Endodermal cell (in vitro differentiated cells): ENCODE data around the gene ZBTB16. TPM values are rescaled to one million over a fixed set of nuclear protein-coding genes. Genes with fewer than 3 reads are reported as not detected.

Experiments used
- DNase-seq: peaks from one replicate; pipeline ENCODE4 v3.0.0-alpha.2; 2017
- H3K27ac ChIP-seq: 2 replicates; pipeline ENCODE4 v1.5.1; 2013; ENCODE audit warnings: mild to moderate bottlenecking, low read depth, low read length, moderate library complexity
- H3K27me3 ChIP-seq: 2 replicates; pipeline ENCODE4 v1.6.1; 2013; ENCODE audit warnings: mild to moderate bottlenecking, low read length, moderate library complexity; ENCODE audit not compliant: insufficient read depth, control insufficient read depth, poor library complexity, severe bottlenecking
- H3K36me3 ChIP-seq: 2 replicates; pipeline ENCODE4 v1.7.0; 2013; ENCODE audit warnings: mild to moderate bottlenecking, low read length, moderate library complexity; ENCODE audit not compliant: control insufficient read depth, insufficient read depth
- H3K4me1 ChIP-seq: one replicate; pipeline ENCODE4 v1.7.0; 2013; ENCODE audit warnings: low read length; ENCODE audit not compliant: control insufficient read depth, insufficient read depth
- H3K4me3 ChIP-seq: 2 replicates; pipeline ENCODE4 v1.5.1; 2013; ENCODE audit warnings: mild to moderate bottlenecking, low read length, moderate library complexity
- H3K9ac ChIP-seq: 2 replicates; pipeline ENCODE4 v1.6.1; 2013; ENCODE audit warnings: mild to moderate bottlenecking, low read length, moderate library complexity; ENCODE audit not compliant: poor library complexity, severe bottlenecking; ENCODE audit errors: extremely low read depth
- H3K9me3 ChIP-seq: 2 replicates; pipeline ENCODE4 v1.6.1; 2013; ENCODE audit warnings: mild to moderate bottlenecking, low read length, moderate library complexity; ENCODE audit not compliant: control insufficient read depth
- H3K27ac Mint-ChIP-seq: 2 replicates; pipeline ENCODE4 v1.8.0; 2020; ENCODE audit warnings: mixed read lengths
- H3K27me3 Mint-ChIP-seq: 2 replicates; pipeline ENCODE4 v1.8.0; 2021; ENCODE audit warnings: mild to moderate bottlenecking, mixed read lengths; ENCODE audit not compliant: insufficient read depth
- H3K36me3 Mint-ChIP-seq: 2 replicates; pipeline ENCODE4 v1.8.0; 2020; ENCODE audit warnings: low read depth, mixed read lengths
- H3K4me1 Mint-ChIP-seq: 2 replicates; pipeline ENCODE4 v1.8.0; 2020; ENCODE audit warnings: mixed read lengths
- H3K4me3 Mint-ChIP-seq: 2 replicates; pipeline ENCODE4 v1.8.0; 2020; ENCODE audit warnings: mild to moderate bottlenecking, moderate library complexity, mixed read lengths
- H3K9me3 Mint-ChIP-seq: 2 replicates; pipeline ENCODE4 v1.8.0; 2020; ENCODE audit warnings: mild to moderate bottlenecking, mixed read lengths
- WGBS, 2 experiments: methylation state at CpG; one replicate each; pipeline versions ENCODE4 v1.1.5 to v1.1.7; 2013; ENCODE audit warnings: missing lambda C conversion rate in 2 of 2, mixed read lengths in 1 of 2; ENCODE audit not compliant: insufficient coverage in 1 of 2, insufficient read length in 1 of 2; 5-methylcytosine and 5-hydroxymethylcytosine counted together
- total RNA-seq, 2 donors: library from RNA; stranded (reverse); fragmentation: NEBNext Ultra II Directional in 1 of 2; extraction: Animal tissue kit (Norgen Biotek cat#: 25700) in 1 of 2; gene quantifications; 2 replicates in 1 of 2; 3 replicates in 1 of 2; pipeline ENCODE4 v1.2.1, GENCODE V29; 2021
- TF ChIP-seq, protein P1 (sequence below): fragments of 200-600 bp; sonication (generic); conservative IDR thresholded peaks from 2 replicates; pipeline ENCODE4 v1.5.0; 2021; ENCODE audit warnings: antibody characterized with exemption, mild to moderate bottlenecking

ZBTB16 gene
- total RNA-seq, 2 donors from 2014 or later: 4.1 to 5.8 TPM

DNA sequence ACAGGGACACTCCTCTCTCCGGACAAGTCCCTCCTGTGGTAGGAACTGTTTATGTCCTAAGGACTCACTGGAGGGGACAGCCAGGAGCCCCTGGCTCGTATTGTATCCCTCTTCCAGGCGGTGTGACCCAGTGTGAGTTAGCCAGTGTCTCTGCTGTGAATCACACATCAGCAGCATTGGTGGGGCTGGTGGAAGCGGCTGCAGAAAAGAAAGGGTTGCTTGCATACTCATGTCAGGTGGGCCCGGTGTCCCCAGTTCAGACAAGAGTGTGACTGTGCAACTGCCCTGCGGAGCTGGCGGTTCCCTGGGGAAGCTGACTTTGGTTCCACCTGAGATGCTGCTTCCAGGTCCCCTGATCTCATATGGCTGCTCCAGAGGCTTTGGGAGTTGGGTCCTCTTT is 99.4 kb downstream of the ZBTB16 start:
- H3K27me3 Mint-ChIP-seq: peaks cover 15% of the 10 kb centered on the region
- H3K27me3 ChIP-seq: no peaks in the 10 kb centered on the region

DNA sequence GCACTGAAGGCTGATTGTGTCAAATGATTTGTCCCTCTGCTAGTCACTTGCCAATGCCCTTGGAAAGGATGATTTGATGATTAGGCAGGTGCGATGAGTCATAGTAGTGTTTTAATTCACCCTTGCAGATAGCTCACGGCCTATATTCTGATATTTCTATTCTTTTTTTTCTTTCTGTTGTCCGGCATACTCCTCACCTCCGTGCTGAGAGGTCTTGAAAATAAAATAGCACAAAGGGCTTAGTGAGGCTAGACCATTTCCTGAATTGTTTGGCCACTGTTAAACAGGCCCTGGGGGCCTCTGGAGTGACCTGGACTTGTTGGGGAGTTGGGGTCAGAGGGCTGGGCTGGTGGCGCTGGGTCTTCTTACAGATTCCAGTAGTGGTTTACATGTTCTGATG is 99.8 kb downstream of the ZBTB16 start:
- TF ChIP-seq, protein P1, sequence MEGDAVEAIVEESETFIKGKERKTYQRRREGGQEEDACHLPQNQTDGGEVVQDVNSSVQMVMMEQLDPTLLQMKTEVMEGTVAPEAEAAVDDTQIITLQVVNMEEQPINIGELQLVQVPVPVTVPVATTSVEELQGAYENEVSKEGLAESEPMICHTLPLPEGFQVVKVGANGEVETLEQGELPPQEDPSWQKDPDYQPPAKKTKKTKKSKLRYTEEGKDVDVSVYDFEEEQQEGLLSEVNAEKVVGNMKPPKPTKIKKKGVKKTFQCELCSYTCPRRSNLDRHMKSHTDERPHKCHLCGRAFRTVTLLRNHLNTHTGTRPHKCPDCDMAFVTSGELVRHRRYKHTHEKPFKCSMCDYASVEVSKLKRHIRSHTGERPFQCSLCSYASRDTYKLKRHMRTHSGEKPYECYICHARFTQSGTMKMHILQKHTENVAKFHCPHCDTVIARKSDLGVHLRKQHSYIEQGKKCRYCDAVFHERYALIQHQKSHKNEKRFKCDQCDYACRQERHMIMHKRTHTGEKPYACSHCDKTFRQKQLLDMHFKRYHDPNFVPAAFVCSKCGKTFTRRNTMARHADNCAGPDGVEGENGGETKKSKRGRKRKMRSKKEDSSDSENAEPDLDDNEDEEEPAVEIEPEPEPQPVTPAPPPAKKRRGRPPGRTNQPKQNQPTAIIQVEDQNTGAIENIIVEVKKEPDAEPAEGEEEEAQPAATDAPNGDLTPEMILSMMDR: no peak
- H3K9me3 ChIP-seq: no peaks in the 10 kb centered on the region
- Mint-ChIP-seq H3K27me3 (peaks cover 15% of the 10 kb centered on the region), H3K4me3 (no peak overlapping the region), H3K4me1 (peaks cover 13% of the 10 kb centered on the region), H3K27ac (no peak overlapping the region), H3K9me3 (no peaks in the 10 kb centered on the region), H3K36me3 (no peaks in the 10 kb centered on the region)
- H3K27me3 ChIP-seq: no peaks in the 10 kb centered on the region
- H3K4me1 ChIP-seq: no peaks in the 10 kb centered on the region
- no peak overlapping the region for H3K4me3 ChIP-seq
- H3K9ac ChIP-seq: no peak overlapping the region
- no peaks in the 10 kb centered on the region for H3K36me3 ChIP-seq
- H3K27ac ChIP-seq: no peak overlapping the region
- DNase-seq: no peak
- 83 to 100% methylated on average over 2 to 5 of the region's 5 CpGs for WGBS, 2 experiments

More for the DNA sequence above, 99.4 kb downstream of the ZBTB16 start:
- TF ChIP-seq, protein P1: no peak
- Histone ChIP-seq H3K4me1 (no peaks in the 10 kb centered on the region), H3K27ac (no peak overlapping the region), H3K4me3 (no peak overlapping the region), H3K9me3 (no peaks in the 10 kb centered on the region), H3K9ac (no peak overlapping the region), H3K36me3 (no peaks in the 10 kb centered on the region)
- Mint-ChIP-seq H3K4me1 (peaks cover 13% of the 10 kb centered on the region), H3K9me3 (no peaks in the 10 kb centered on the region), H3K4me3 (no peak overlapping the region), H3K27ac (no peak overlapping the region), H3K36me3 (no peaks in the 10 kb centered on the region)
- DNase-seq: no peak
- WGBS, 2 experiments: 96 to 100% methylated on average over 4 to 7 of the region's 7 CpGs

DNA sequence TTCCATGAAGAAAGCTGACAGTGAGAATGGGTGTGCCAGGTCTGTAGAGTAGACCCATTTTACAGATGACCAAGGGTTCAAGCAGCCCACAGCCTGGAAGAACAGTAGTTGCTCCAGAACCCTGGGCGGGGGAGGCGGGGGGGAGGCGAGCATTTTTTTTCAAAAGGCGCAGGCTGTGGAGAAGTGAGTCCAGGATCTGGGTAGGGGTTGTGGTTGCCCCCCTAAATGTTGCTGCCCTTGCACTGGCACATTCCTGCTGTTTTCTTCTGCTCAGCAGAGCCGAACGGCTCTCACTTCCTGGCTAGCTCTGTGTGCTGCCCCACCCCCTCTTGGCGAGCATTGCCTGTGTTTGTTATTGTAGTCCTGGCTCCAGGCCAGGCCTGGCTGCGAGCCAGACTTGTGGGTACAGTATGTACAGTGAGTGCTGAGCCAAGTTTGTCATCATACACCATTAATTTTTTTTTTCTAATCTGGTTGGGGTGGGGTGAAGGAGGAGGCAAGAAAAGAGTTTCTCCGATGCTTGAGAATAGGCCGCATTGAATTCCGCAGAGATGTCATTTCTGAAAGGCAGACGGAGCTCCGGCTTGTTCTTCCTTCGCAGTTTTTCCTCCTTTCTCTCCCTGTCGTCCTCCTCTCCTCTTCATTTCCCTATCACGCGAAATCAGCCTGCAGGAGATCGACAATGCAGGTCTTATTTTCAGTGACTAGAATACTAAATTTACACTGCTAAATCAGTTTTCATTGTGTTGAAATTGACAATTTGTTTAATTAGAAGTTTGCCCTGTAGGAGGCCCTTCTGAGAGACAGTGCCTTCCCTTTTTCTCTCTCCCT is 100.5 kb downstream of the ZBTB16 start:
- H3K36me3 ChIP-seq: no peaks in the 10 kb centered on the region
- no peak overlapping the region for H3K9ac ChIP-seq
- peak overlapping the region; percentile 58 for H3K27ac ChIP-seq
- H3K27me3 ChIP-seq: no peaks in the 10 kb centered on the region
- Mint-ChIP-seq H3K9me3 (no peaks in the 10 kb centered on the region), H3K4me1 (peaks cover 13% of the 10 kb centered on the region), H3K4me3 (no peak overlapping the region), H3K27ac (peak overlapping the region; percentile 22), H3K27me3 (peaks cover 14% of the 10 kb centered on the region), H3K36me3 (no peaks in the 10 kb centered on the region)
- WGBS, 2 experiments: 69 to 79% methylated on average over 13 to 18 of the region's 18 CpGs
- no peaks in the 10 kb centered on the region for H3K4me1 ChIP-seq
- TF ChIP-seq, protein P1: peak; percentile 24
- H3K9me3 ChIP-seq: no peaks in the 10 kb centered on the region
- peak; percentile 65 for DNase-seq
- no peak overlapping the region for H3K4me3 ChIP-seq
